LNCAP (cell line): ENCODE measurements around the gene RGS1.

Source experiments
- CTCF ChIP-seq: fragments of 450-650 bp; IDR thresholded peaks from 2 replicates; pipeline ENCODE4 v1.5.1; 2017; ENCODE audit warnings: mild to moderate bottlenecking

Gene RGS1

GRCh38 chr1:192592517-192592916, 16.9 kb downstream of the RGS1 start:
- TF ChIP-seq CTCF = no peak

- no peak for TF ChIP-seq CTCF
Measured at GRCh38 chr1:192592981-192593708, 17.6 kb downstream of the RGS1 start.

GRCh38 chr1:192595299-192595698, 19.7 kb downstream of the RGS1 start:
- TF ChIP-seq CTCF = no peak

GRCh38 chr1:192598589-192598988, 23.0 kb downstream of the RGS1 start:
- no peak for TF ChIP-seq CTCF

- no peak for TF ChIP-seq CTCF
Measured at GRCh38 chr1:192600275-192600674, 24.7 kb downstream of the RGS1 start.

GRCh38 chr1:192601143-192601542, 25.6 kb downstream of the RGS1 start:
- TF ChIP-seq CTCF = no peak

GRCh38 chr1:192601567-192601966, 26.0 kb downstream of the RGS1 start:
- no peak for TF ChIP-seq CTCF

GRCh38 chr1:192602757-192603156, 27.2 kb downstream of the RGS1 start:
- TF ChIP-seq CTCF = no peak
